WTC11 (cell line): ENCODE data around the gene SCGB1A1.

Experiments used
- ATF6 ChIP-seq: sonication (generic); formaldehyde crosslinking; IDR thresholded peaks from 2 replicates; pipeline ENCODE4 v1.8.1; 2023; ENCODE audit warnings: mild to moderate bottlenecking, missing genetic modification reagents
- CTCF ChIP-seq: fragments of 200-600 bp; IDR thresholded peaks from 2 replicates; pipeline ENCODE4 v1.8.0; 2022; ENCODE audit warnings: antibody characterized with exemption
- FOXP1 ChIP-seq: sonication (generic); formaldehyde crosslinking; IDR thresholded peaks from 2 replicates; pipeline ENCODE4 v1.8.0; 2022; ENCODE audit warnings: missing genetic modification reagents, mild to moderate bottlenecking, moderate library complexity, borderline replicate concordance
- JUN ChIP-seq: sonication (generic); formaldehyde crosslinking; IDR thresholded peaks from 2 replicates; pipeline ENCODE4 v1.8.0; 2023; ENCODE audit warnings: mild to moderate bottlenecking, missing genetic modification reagents
- SP1 ChIP-seq: sonication (generic); formaldehyde crosslinking; conservative IDR thresholded peaks from 2 replicates; pipeline ENCODE4 v1.8.1; 2022; ENCODE audit warnings: missing genetic modification reagents
- ZNF232 ChIP-seq: sonication (generic); formaldehyde crosslinking; IDR thresholded peaks from 2 replicates; pipeline ENCODE4 v1.8.0; 2022; ENCODE audit warnings: mild to moderate bottlenecking, missing genetic modification reagents
- TF ChIP-seq, protein P1 (sequence below): sonication (generic); formaldehyde crosslinking; conservative IDR thresholded peaks from 2 replicates; pipeline ENCODE4 v1.8.1; 2022; ENCODE audit warnings: mild to moderate bottlenecking, missing genetic modification reagents

GRCh38 chr11:62402960-62403730, 15.7 kb upstream of the SCGB1A1 start:
- TF ChIP-seq CTCF, result no peak
- TF ChIP-seq, protein P1, sequence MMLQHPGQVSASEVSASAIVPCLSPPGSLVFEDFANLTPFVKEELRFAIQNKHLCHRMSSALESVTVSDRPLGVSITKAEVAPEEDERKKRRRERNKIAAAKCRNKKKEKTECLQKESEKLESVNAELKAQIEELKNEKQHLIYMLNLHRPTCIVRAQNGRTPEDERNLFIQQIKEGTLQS (CRISPR knock-in tag), result no peak
- no peak for TF ChIP-seq SP1 (CRISPR knock-in tag)
- TF ChIP-seq JUN (CRISPR knock-in tag), result no peak
- TF ChIP-seq FOXP1, result no peak
- no peak for TF ChIP-seq ZNF232 (CRISPR knock-in tag)
- TF ChIP-seq ATF6 (CRISPR knock-in tag), result no peak
